Ovary (tissue), 3 donors: ENCODE data around the gene RPS24.

ENCODE experiments used
- CTCF ChIP-seq, 3 donors: fragments of 450-650 bp in 2 of 3; fragments of 200-600 bp in 1 of 3; IDR thresholded peaks; one replicate each; pipeline versions ENCODE4 v1.5.1 to v1.8.0; 2016 to 2022; ENCODE audit warnings: antibody characterized with exemption in 3 of 3, mild to moderate bottlenecking in 1 of 3
- EP300 ChIP-seq: sonication (generic); formaldehyde crosslinking; IDR thresholded peaks from one replicate; pipeline ENCODE4 v1.6.1; 2017; ENCODE audit warnings: antibody characterized with exemption
- POLR2A ChIP-seq: fragments of 450-650 bp; IDR thresholded peaks from one replicate; pipeline ENCODE4 v1.6.1; 2017; ENCODE audit warnings: antibody characterized with exemption, mild to moderate bottlenecking, moderate library complexity
- donor health status: DM: no; HTN: no; CAD: no.

DNA sequence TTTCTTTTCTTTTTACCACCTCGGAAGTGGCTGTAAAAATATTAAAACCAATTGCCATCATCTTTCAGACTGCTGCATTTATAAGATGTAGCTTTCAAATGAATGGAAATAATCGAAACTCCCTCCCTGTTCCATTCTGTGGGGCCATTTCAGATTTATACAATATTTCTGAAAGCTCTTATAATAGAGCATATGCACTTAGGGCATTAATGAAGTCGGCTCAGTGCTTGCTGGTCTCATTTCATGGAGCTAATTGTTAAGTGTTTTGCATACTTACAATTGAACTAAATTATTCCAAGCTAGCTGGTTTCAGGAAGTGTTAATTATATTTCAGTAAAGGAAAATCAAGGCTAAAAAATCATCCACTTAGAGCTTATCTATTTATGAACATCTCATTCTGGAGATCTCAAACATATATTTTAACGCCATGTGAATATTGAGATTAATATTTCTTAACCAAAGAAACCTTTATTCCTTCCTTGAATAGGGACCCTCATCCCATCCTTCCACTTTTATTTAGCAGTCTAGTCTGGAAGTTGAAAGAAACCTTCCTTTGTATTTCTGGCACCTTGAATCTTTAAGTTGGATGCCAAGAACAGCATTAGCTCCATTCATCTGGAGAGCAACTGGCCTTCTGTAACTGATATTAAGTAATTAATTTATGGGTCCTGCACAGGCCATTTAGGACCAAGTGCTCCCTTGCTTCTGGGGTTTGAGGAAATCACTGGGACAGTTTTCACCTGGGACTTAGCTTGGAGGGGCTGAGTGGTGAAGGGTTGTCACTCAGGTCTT lies 45.1 kb downstream of the RPS24 start:
- no peak for TF ChIP-seq CTCF (IDR thresholded peaks at IDR 0.05)
- TF ChIP-seq POLR2A = no peak
- TF ChIP-seq EP300 = no peak
